ENCODE results near the gene TNXB. TPM values are rescaled to one million over a fixed set of nuclear protein-coding genes. Genes with fewer than 3 reads are reported as not detected.
"Not testable (repeated sequence)": the region's sequence is repeated elsewhere in the genome, so short reads cannot be mapped to it uniquely, and the experiment has no call there.

TNXB gene
- total and polyA plus RNA-seq, 2 of the 4 experiments (the other 2 are of a cell fraction) = 0.05 TPM; not detected in 1

GRCh38 chr6:32035283-32036013 lies 73.7 kb downstream of the TNXB start:
- H3K27ac ChIP-seq (ENCODE audit: insufficient read depth, low read length); H3K27me3 ChIP-seq (ENCODE audit: control insufficient read depth, insufficient read depth, low read length); H2BK20ac ChIP-seq (ENCODE audit: low read depth, low read length); H3K4me2 ChIP-seq (ENCODE audit: low read depth, low read length); H3K79me1 ChIP-seq (ENCODE audit: low read depth in 1 of 2, low read length in 2 of 2); H4K5ac ChIP-seq (ENCODE audit: low read depth, low read length); H2BK120ac ChIP-seq (ENCODE audit: low read depth, low read length); DNase-seq; H3K9me3 ChIP-seq (ENCODE audit: control insufficient read depth, insufficient read depth, low read length); CTCF ChIA-PET; H4K20me1 ChIP-seq (ENCODE audit: insufficient read depth, low read length); dilution Hi-C loops (cut with HindIII; ENCODE audit: low sequenced_read_pairs, unreplicated experiment); H3K18ac ChIP-seq (ENCODE audit: low read depth, low read length); H3K9ac ChIP-seq (ENCODE audit: low read depth, low read length); H4K8ac ChIP-seq (ENCODE audit: low read depth in 2 of 2, low read length in 2 of 2); H3K9me1 ChIP-seq (ENCODE audit: insufficient read depth, low read length); H2AFZ ChIP-seq (replicated peaks; ENCODE audit: low read length, poor library complexity); H4K91ac ChIP-seq (ENCODE audit: insufficient read depth, low read depth, low read length); H3K23ac ChIP-seq (ENCODE audit: low read depth, low read length); intact Hi-C loops (cut with micrococcal nuclease); H3K4me3 ChIP-seq (ENCODE audit: insufficient read depth, low read depth, low read length); H2BK5ac ChIP-seq (ENCODE audit: low read depth, low read length, poor library complexity, severe bottlenecking); H2AK5ac ChIP-seq (ENCODE audit: low read depth, low read length); in situ Hi-C loops (cut with MboI; ENCODE audit: low sequenced_read_pairs); H3K36me3 ChIP-seq (ENCODE audit: control insufficient read depth, insufficient read depth, low read length); H3K4me1 ChIP-seq (ENCODE audit: control insufficient read depth, insufficient read depth, low read length); H2BK15ac ChIP-seq (ENCODE audit: low read depth, low read length); H3K14ac ChIP-seq (replicated peaks; ENCODE audit: low read depth, low read length); H2AK9ac ChIP-seq (replicated peaks; ENCODE audit: low read depth, low read length, poor library complexity); POLR2A ChIA-PET (ENCODE audit: unreplicated experiment); H3K56ac ChIP-seq (ENCODE audit: extremely low read depth, insufficient read depth, low read length); BruUV-seq (replicated peaks); H3K4ac ChIP-seq (ENCODE audit: low read depth, low read length): not testable (repeated sequence)
- peak; percentile 81 for ATAC-seq (ENCODE audit: low read depth)
- WGBS, 2 experiments (ENCODE audit: extremely low coverage in 2 of 2, insufficient read length in 1 of 2) = no CpG with 5 or more reads among the region's 16 CpGs

GRCh38 chr6:32029553-32029952 lies 79.6 kb downstream of the TNXB start:
- H3K27ac ChIP-seq (ENCODE audit: insufficient read depth, low read length); H4K8ac ChIP-seq (ENCODE audit: low read depth in 2 of 2, low read length in 2 of 2); H4K91ac ChIP-seq (ENCODE audit: insufficient read depth, low read depth, low read length); H2AK9ac ChIP-seq (replicated peaks; ENCODE audit: low read depth, low read length, poor library complexity); DNase-seq; H3K27me3 ChIP-seq (ENCODE audit: control insufficient read depth, insufficient read depth, low read length); H3K9me3 ChIP-seq (ENCODE audit: control insufficient read depth, insufficient read depth, low read length); ATAC-seq (ENCODE audit: low read depth); CTCF ChIA-PET; H2BK15ac ChIP-seq (ENCODE audit: low read depth, low read length); intact Hi-C loops (cut with micrococcal nuclease); H2BK120ac ChIP-seq (ENCODE audit: low read depth, low read length); H3K79me1 ChIP-seq (ENCODE audit: low read depth in 1 of 2, low read length in 2 of 2); H4K20me1 ChIP-seq (ENCODE audit: insufficient read depth, low read length); H3K14ac ChIP-seq (replicated peaks; ENCODE audit: low read depth, low read length); H2BK20ac ChIP-seq (ENCODE audit: low read depth, low read length); H3K4me2 ChIP-seq (ENCODE audit: low read depth, low read length); H2BK5ac ChIP-seq (ENCODE audit: low read depth, low read length, poor library complexity, severe bottlenecking); H3K4me1 ChIP-seq (ENCODE audit: control insufficient read depth, insufficient read depth, low read length); BruUV-seq (replicated peaks); H3K23ac ChIP-seq (ENCODE audit: low read depth, low read length); H2AK5ac ChIP-seq (ENCODE audit: low read depth, low read length); H4K5ac ChIP-seq (ENCODE audit: low read depth, low read length); H3K36me3 ChIP-seq (ENCODE audit: control insufficient read depth, insufficient read depth, low read length); H2AFZ ChIP-seq (replicated peaks; ENCODE audit: low read length, poor library complexity); H3K9me1 ChIP-seq (ENCODE audit: insufficient read depth, low read length); dilution Hi-C loops (cut with HindIII; ENCODE audit: low sequenced_read_pairs, unreplicated experiment); H3K18ac ChIP-seq (ENCODE audit: low read depth, low read length); H3K56ac ChIP-seq (ENCODE audit: extremely low read depth, insufficient read depth, low read length); H3K4me3 ChIP-seq (ENCODE audit: insufficient read depth, low read depth, low read length); POLR2A ChIA-PET (ENCODE audit: unreplicated experiment); H3K4ac ChIP-seq (ENCODE audit: low read depth, low read length); in situ Hi-C loops (cut with MboI; ENCODE audit: low sequenced_read_pairs); H3K9ac ChIP-seq (ENCODE audit: low read depth, low read length): not testable (repeated sequence)
- no CpG with 5 or more reads among the region's 14 CpGs for WGBS, 2 experiments (ENCODE audit: extremely low coverage in 2 of 2, insufficient read length in 1 of 2)
